Measurements from ENCODE around the gene TMEM143.
"Not testable (repeated sequence)": the region's sequence is repeated elsewhere in the genome, so short reads cannot be mapped to it uniquely, and the experiment has no call there.

Gene TMEM143

GRCh38 chr19:48363810-48364597, at the start of gene TMEM143, which contains the start of gene SYNGR4:
TSS of gene TMEM143 (minus strand) at chr19:48363940. CDS start at chr19:48363920, 20 bp downstream.
TSS of gene SYNGR4 (plus strand) at chr19:48364367. CDS start at chr19:48365843, 1,476 bp downstream.
- peak; percentile 91 to 96 for DNase-seq (ENCODE audit: low read depth in 2 of 2)

GRCh38 chr19:48405850-48406249, 42.1 kb upstream of the TMEM143 start:
- no peak for DNase-seq (ENCODE audit: low read depth in 2 of 2)

- no peak for DNase-seq (ENCODE audit: low read depth in 2 of 2)
Observed at GRCh38 chr19:48405010-48405659, 41.4 kb upstream of the TMEM143 start.

- no peak for DNase-seq (ENCODE audit: low read depth in 2 of 2)
Observed at GRCh38 chr19:48403606-48404005, 39.9 kb upstream of the TMEM143 start.

- DNase-seq (ENCODE audit: low read depth in 2 of 2) = no peak
Observed at GRCh38 chr19:48401287-48401686, 37.5 kb upstream of the TMEM143 start.

- DNase-seq (ENCODE audit: low read depth in 2 of 2) = no peak
Observed at GRCh38 chr19:48400018-48400742, 36.4 kb upstream of the TMEM143 start.

- peak; percentile 66 to 79 for DNase-seq (ENCODE audit: low read depth in 2 of 2)
Observed at GRCh38 chr19:48398375-48399235, 34.9 kb upstream of the TMEM143 start.

- DNase-seq (ENCODE audit: low read depth in 2 of 2) = no peak
Observed at GRCh38 chr19:48398102-48398374, 34.3 kb upstream of the TMEM143 start.

GRCh38 chr19:48397263-48398101, 33.7 kb upstream of the TMEM143 start:
- DNase-seq (ENCODE audit: low read depth in 2 of 2) = no peak

GRCh38 chr19:48396824-48397176, 33.1 kb upstream of the TMEM143 start:
- DNase-seq (ENCODE audit: low read depth in 2 of 2) = no peak

- DNase-seq (ENCODE audit: low read depth in 2 of 2) = no peak
Observed at GRCh38 chr19:48396016-48396823, 32.5 kb upstream of the TMEM143 start.

- DNase-seq (ENCODE audit: low read depth in 2 of 2) = no peak
Observed at GRCh38 chr19:48395499-48395898, 31.8 kb upstream of the TMEM143 start.

GRCh38 chr19:48395170-48395455, 31.4 kb upstream of the TMEM143 start:
- DNase-seq (ENCODE audit: low read depth in 2 of 2) = no peak

GRCh38 chr19:48394331-48395169, 30.8 kb upstream of the TMEM143 start:
- DNase-seq (ENCODE audit: low read depth in 2 of 2) = no peak

- DNase-seq (ENCODE audit: low read depth in 2 of 2) = no peak
Observed at GRCh38 chr19:48393559-48394330, 30.0 kb upstream of the TMEM143 start, which contains the start of gene GRIN2D. TSS of gene GRIN2D (plus strand) at chr19:48393668. CDS start at chr19:48398393, 4,725 bp downstream.

- no peak for DNase-seq (ENCODE audit: low read depth in 2 of 2)
Observed at GRCh38 chr19:48392860-48393558, 29.3 kb upstream of the TMEM143 start.

- not testable (repeated sequence) for DNase-seq (ENCODE audit: low read depth in 2 of 2)
Observed at GRCh38 chr19:48392006-48392344, 28.2 kb upstream of the TMEM143 start.
